GM12878 (cell line): Measurements from ENCODE around the gene FAM107A. TPM values are rescaled to one million over a fixed set of nuclear protein-coding genes. Genes with fewer than 3 reads are reported as not detected.

ENCODE experiments used
- ATAC-seq: fragments of 200-7000 bp; cut with Tn5 transposase; 3 replicates; pipeline ENCODE4 v1.9.1; 2020; ENCODE audit warnings: mild to moderate bottlenecking, moderate library complexity
- BruUV-seq: library from RNA; stranded (reverse); fragments of 400-500 nt; replicated peaks from 2 replicates; lab custom pipeline; 2021; lab: Mats Ljungman, UMichigan
- CTCF ChIA-PET: fragments of 300-600 bp; sonication (Branson Sonifier 250); formaldehyde crosslinking; extraction: SDS; loops from one replicate; lab custom pipeline; 2021; ENCODE audit warnings: inconsistent platforms; lab: Yijun Ruan, JAX
- POLR2A ChIA-PET: fragments of 350-600 bp; formaldehyde crosslinking; extraction: SDS; loops from one replicate; lab custom pipeline; 2021; ENCODE audit warnings: inconsistent platforms; lab: Charles Lee
- RAD21 ChIA-PET: fragments of 300-600 bp; sonication (Branson Sonifier 250); formaldehyde crosslinking; loops from one replicate; lab custom pipeline; 2023; ENCODE audit warnings: antibody characterized with exemption; ENCODE audit not compliant: unreplicated experiment; lab: Charles Lee
- SMC1A ChIA-PET: fragments of 300-600 bp; sonication (Branson Sonifier 250); formaldehyde crosslinking; loops from one replicate; lab custom pipeline; 2023; ENCODE audit not compliant: unreplicated experiment, uncharacterized antibody; lab: Charles Lee
- DNase-seq: peaks from one replicate; pipeline ENCODE4 v3.0.0-alpha.2; 2011; ENCODE audit warnings: low read depth, low spot score
- FAIRE-seq: peaks from 3 replicates; lab custom pipeline; 2011; peaks lifted over from hg19 to GRCh38; lab: Jason Lieb, UNC
- H2AFZ ChIP-seq: 2 replicates; pipeline ENCODE4 v1.6.0; 2011; ENCODE audit warnings: low read depth, low read length, control low read depth; ENCODE audit not compliant: control insufficient read depth
- H3K27ac ChIP-seq: 2 replicates; pipeline ENCODE4 v1.5.1; 2011; ENCODE audit warnings: control low read depth; ENCODE audit not compliant: control insufficient read depth, insufficient read depth
- H3K27me3 ChIP-seq, 2 experiments: replicated peaks in 1 of 2; 2 replicates each; pipeline versions ENCODE4 v1.6.0 to v1.6.1; 2011; ENCODE audit warnings: low read length in 1 of 2; ENCODE audit not compliant: control insufficient read depth in 2 of 2, insufficient read depth in 2 of 2
- H3K36me3 ChIP-seq, 2 experiments: 2 replicates each; pipeline ENCODE4 v1.5.1; 2011; ENCODE audit warnings: low read length in 1 of 2; ENCODE audit not compliant: control insufficient read depth in 2 of 2, insufficient read depth in 2 of 2
- H3K4me1 ChIP-seq: 2 replicates; pipeline ENCODE4 v1.6.1; 2011; ENCODE audit warnings: mild to moderate bottlenecking, low read length, moderate library complexity, mixed read lengths; ENCODE audit not compliant: control insufficient read depth, insufficient read depth
- H3K4me2 ChIP-seq: 2 replicates; pipeline ENCODE4 v1.6.0; 2011; ENCODE audit warnings: control low read depth; ENCODE audit not compliant: control insufficient read depth, insufficient read depth
- H3K4me3 ChIP-seq: fragments of 200-600 bp; sonication (generic); 2 replicates; pipeline ENCODE4 v1.5.1; 2016
- H3K79me2 ChIP-seq: 2 replicates; pipeline ENCODE4 v1.6.0; 2011; ENCODE audit warnings: low read length; ENCODE audit not compliant: control insufficient read depth, insufficient read depth
- H3K9ac ChIP-seq: 2 replicates; pipeline ENCODE4 v1.8.0; 2011; ENCODE audit warnings: low read length, control low read depth, mixed read lengths; ENCODE audit not compliant: control insufficient read depth, insufficient read depth
- H3K9me3 ChIP-seq: replicated peaks from 3 replicates; pipeline ENCODE4 v1.5.1; 2011; ENCODE audit warnings: mild to moderate bottlenecking, low read length; ENCODE audit not compliant: control insufficient read depth, insufficient read depth
- H4K20me1 ChIP-seq: 2 replicates; pipeline ENCODE4 v1.6.0; 2011; ENCODE audit not compliant: control insufficient read depth, insufficient read depth
- HDAC2 ChIP-seq: fragments of 200-600 bp; sonication (generic); IDR thresholded peaks from 2 replicates; pipeline ENCODE4 v1.6.1; 2017
- ZNF687 ChIP-seq: fragments of 450-650 bp; IDR thresholded peaks from 2 replicates; pipeline ENCODE4 v1.6.1; 2017; ENCODE audit warnings: mild to moderate bottlenecking, moderate library complexity
- WGBS: methylation state at CpG from one replicate; pipeline ENCODE4 v1.1.6; 2016; ENCODE audit warnings: low lambda C conversion rate; ENCODE audit not compliant: insufficient replicate concordance, insufficient coverage; ENCODE audit errors: missing lambda C conversion rate; 5-methylcytosine and 5-hydroxymethylcytosine counted together
- in situ Hi-C: fragments of 300-500 bp; cut with MboI; formaldehyde crosslinking; loops from 9 replicates; pipeline ENCODE4 v1.14.3; 2018; ENCODE audit warnings: mixed read lengths
- intact Hi-C: fragments of 100-400 bp; cut with micrococcal nuclease; formaldehyde crosslinking; loops from one replicate; pipeline ENCODE4 v1.14.2; 2022; ENCODE audit not compliant: unreplicated experiment
- polyA plus RNA-seq, 11 experiments: library from polyadenylated mRNA; depleted of rRNA in 4 of 11; unstranded in 6 of 11; stranded (reverse) in 5 of 11; fragments of >200 nt; fragmentation: Nextera tagmentation in 4 of 11; fragmentation: Illumina TruSeq in 1 of 11; extraction: Ambion mirVana in 4 of 11; extraction: Trizol in 1 of 11; gene quantifications; 1 replicate in 1 of 11; 2 replicates in 10 of 11; pipeline versions ENCODE4 v1.2.1 to v1.2.3, GENCODE V29; 2011 to 2016; ENCODE audit warnings: inconsistent platforms in 2 of 11, missing spikeins in 2 of 11, low read depth in 1 of 11
- total RNA-seq, 4 experiments: library from RNA; depleted of rRNA in 3 of 4; stranded (reverse); fragments of >200 nt in 3 of 4; fragmentation: Illumina TruSeq in 1 of 4; extraction: Trizol in 1 of 4; gene quantifications; 2 replicates each; pipeline versions ENCODE4 v1.2.1 to v1.2.3, GENCODE V29; 2013 to 2021

Gene FAM107A
- total and polyA plus RNA-seq, 10 of the 15 experiments (the other 5 are each of a cell fraction or from before 2014, with no cell fraction given) = not detected

GRCh38 chr3:58531555-58531954 is 45.6 kb downstream of the FAM107A start:
- no peaks in the 10 kb centered on the region for H3K9me3 ChIP-seq
- intact Hi-C loops = loop anchor here (5.0 kb wide), 1 partner anchor 99 kb away; the partner anchor contains the start of gene PDHB
- WGBS = 57% methylated on average over 7 of the region's 7 CpGs
- H3K36me3 ChIP-seq = no peaks in the 10 kb centered on the region
- ATAC-seq = no peak
- ChIA-PET POLR2A (no interaction called here), CTCF (interaction anchor here (0.6 to 4.5 kb wide), 17 partner anchors 9 to 1130 kb away, joined by 3 to 34 read pairs (median 4); partner anchors contain the start of genes HTD2, KCTD6 and RPP14), SMC1A (interaction anchor here (1.1 to 4.0 kb wide), 4 partner anchors 9 to 224 kb away, joined by 3 to 20 read pairs (median 6); partner anchors contain the start of genes HTD2, KCTD6 and RPP14), RAD21 (interaction anchor here (0.9 to 1.3 kb wide), 6 partner anchors 38 to 344 kb away, joined by 3 to 4 read pairs (median 3); no protein-coding TSS in a partner anchor)
- no peak overlapping the region for H2AFZ ChIP-seq
- no peak for FAIRE-seq
- no peaks in the 10 kb centered on the region for H3K79me2 ChIP-seq
- no peak overlapping the region for H3K9ac ChIP-seq
- no peak overlapping the region for H3K27ac ChIP-seq
- DNase-seq = no peak
- no peaks in the 10 kb centered on the region for H3K4me1 ChIP-seq
- BruUV-seq = no TSS peak
- TF ChIP-seq HDAC2 (no peak), ZNF687 (no peak)
- H3K4me2 ChIP-seq = no peak overlapping the region
- in situ Hi-C loops = loop anchor here (5.0 to 10.0 kb wide), 2 partner anchors 207 to 349 kb away; no protein-coding TSS in a partner anchor
- no peaks in the 10 kb centered on the region; a peak in 1 of 4 replicates for H3K27me3 ChIP-seq
- no peaks in the 10 kb centered on the region for H4K20me1 ChIP-seq
- no peak overlapping the region for H3K4me3 ChIP-seq
